Hepatocyte (in vitro differentiated cells): ENCODE results near the gene SLC13A5. TPM values are rescaled to one million over a fixed set of nuclear protein-coding genes. Genes with fewer than 3 reads are reported as not detected.

Experiments used
- DNase-seq: peaks from one replicate; pipeline ENCODE4 v3.0.0-alpha.2; 2016; ENCODE audit warnings: low spot score
- H2AFZ ChIP-seq: fragments of 200-600 bp; sonication (generic); 2 replicates; pipeline ENCODE4 v1.6.0; 2016; ENCODE audit warnings: antibody characterized with exemption, mild to moderate bottlenecking
- H3K27ac ChIP-seq: fragments of 200-600 bp; sonication (generic); 2 replicates; pipeline ENCODE4 v1.5.1; 2016; ENCODE audit warnings: mild to moderate bottlenecking
- H3K27me3 ChIP-seq: fragments of 200-600 bp; sonication (generic); 2 replicates; pipeline ENCODE4 v1.6.1; 2016
- H3K36me3 ChIP-seq: fragments of 200-600 bp; sonication (generic); replicated peaks from 2 replicates; pipeline ENCODE4 v1.5.1; 2016; ENCODE audit warnings: low read depth; ENCODE audit not compliant: insufficient read depth
- H3K4me1 ChIP-seq: fragments of 200-600 bp; sonication (generic); 2 replicates; pipeline ENCODE4 v1.5.1; 2016; ENCODE audit warnings: mild to moderate bottlenecking, moderate library complexity; ENCODE audit not compliant: insufficient read depth
- H3K4me2 ChIP-seq: fragments of 200-600 bp; sonication (generic); 2 replicates; pipeline ENCODE4 v1.6.0; 2016
- H3K4me3 ChIP-seq: fragments of 200-600 bp; sonication (generic); 2 replicates; pipeline ENCODE4 v1.5.1; 2016; ENCODE audit warnings: mild to moderate bottlenecking
- H3K79me2 ChIP-seq: fragments of 200-600 bp; sonication (generic); 2 replicates; pipeline ENCODE4 v1.6.0; 2017; ENCODE audit warnings: mild to moderate bottlenecking
- H3K9me2 ChIP-seq: fragments of 200-600 bp; sonication (generic); replicated peaks from 2 replicates; pipeline ENCODE4 v1.6.0; 2017; ENCODE audit warnings: mild to moderate bottlenecking; ENCODE audit not compliant: insufficient read depth
- H3K9me3 ChIP-seq: fragments of 200-600 bp; sonication (generic); 2 replicates; pipeline ENCODE4 v1.5.1; 2016; ENCODE audit warnings: low read depth, mild to moderate bottlenecking
- H4K20me1 ChIP-seq: fragments of 200-600 bp; sonication (generic); 2 replicates; pipeline ENCODE4 v1.6.0; 2016; ENCODE audit warnings: mild to moderate bottlenecking; ENCODE audit not compliant: insufficient read depth, poor library complexity, severe bottlenecking
- EZH2 ChIP-seq: fragments of 200-600 bp; sonication (generic); IDR thresholded peaks from 2 replicates; pipeline ENCODE4 v1.6.1; 2016; ENCODE audit warnings: antibody characterized with exemption, mild to moderate bottlenecking, borderline replicate concordance
- EZH2phosphoT487 ChIP-seq: fragments of 200-600 bp; sonication (generic); IDR thresholded peaks from one replicate; pipeline ENCODE4 v1.6.1; 2018; ENCODE audit warnings: antibody characterized with exemption, mild to moderate bottlenecking, low read depth, moderate library complexity; ENCODE audit not compliant: unreplicated experiment, severe bottlenecking
- WGBS: methylation state at CpG from one replicate; pipeline ENCODE4 v1.1.6; 2016; ENCODE audit warnings: low lambda C conversion rate; ENCODE audit errors: missing lambda C conversion rate; 5-methylcytosine and 5-hydroxymethylcytosine counted together
- polyA plus RNA-seq: library from polyadenylated mRNA; unstranded; fragments of >200 nt; fragmentation: Nextera tagmentation; extraction: Ambion mirVana; gene quantifications from 2 replicates; pipeline ENCODE4 v1.2.1, GENCODE V29; 2016
- total RNA-seq: library from RNA; depleted of rRNA; stranded (reverse); fragments of >200 nt; gene quantifications from 2 replicates; pipeline ENCODE4 v1.2.3, GENCODE V29; 2014
- TF ChIP-seq, protein P1 (sequence below): fragments of 200-600 bp; sonication (generic); IDR thresholded peaks from 2 replicates; pipeline ENCODE4 v1.5.1; 2016; ENCODE audit warnings: antibody characterized with exemption, mild to moderate bottlenecking; ENCODE audit not compliant: poor library complexity

Gene SLC13A5
- total and polyA plus RNA-seq, 2 experiments from 2014 or later, result 7.3 to 18.5 TPM

DNA sequence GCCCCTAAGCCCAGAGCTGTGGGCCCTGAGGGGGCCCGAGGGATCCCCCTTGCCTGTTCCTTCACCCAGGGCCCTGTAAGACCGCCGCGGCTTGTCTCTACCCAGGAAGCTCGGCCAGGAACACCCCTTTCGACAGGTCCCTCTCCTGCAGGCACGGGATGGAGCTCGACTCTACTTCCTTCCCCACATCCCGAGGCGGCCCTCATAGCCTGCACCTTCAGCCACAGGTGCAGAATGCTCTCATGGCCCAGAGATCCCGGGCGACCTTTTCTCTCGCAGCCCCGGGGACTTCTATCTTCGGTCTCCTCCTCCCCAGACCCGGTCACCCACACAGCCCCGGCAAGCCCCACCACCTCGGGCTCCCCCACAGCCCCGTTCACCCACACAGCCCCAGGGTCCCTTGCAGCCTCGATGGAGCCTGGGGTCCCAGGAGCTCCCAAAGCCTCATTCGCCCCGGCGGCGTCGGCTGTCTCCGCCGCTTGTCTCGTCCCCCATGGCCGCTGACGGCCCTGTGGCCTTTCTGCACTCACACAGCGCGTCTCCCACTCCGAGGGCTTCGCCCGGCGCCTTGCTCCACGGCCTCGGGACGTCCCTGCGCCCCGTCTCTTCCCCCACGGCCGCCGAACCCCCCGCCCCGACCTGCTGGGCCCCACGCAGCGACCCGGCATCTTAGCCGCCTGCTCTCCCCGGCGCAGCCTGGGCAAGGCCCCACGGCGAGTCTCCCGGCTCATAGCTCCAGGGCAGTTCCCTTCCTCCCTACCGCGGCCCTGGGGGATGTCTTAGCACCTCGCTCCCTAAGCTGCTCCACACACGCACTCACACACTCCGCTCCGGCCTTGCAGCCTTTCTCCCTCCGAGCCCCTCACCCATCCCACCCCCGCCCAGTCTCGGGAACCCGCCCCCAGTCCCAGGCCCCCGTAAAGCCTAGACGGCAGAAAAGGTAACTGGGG is 73.3 kb downstream of the SLC13A5 start:
- peak; percentile 75 for DNase-seq
- no peaks in the 10 kb centered on the region for H3K36me3 ChIP-seq
- H3K9me2 ChIP-seq, result no peaks in the 10 kb centered on the region
- H3K4me3 ChIP-seq, result peak overlapping the region; percentile 83
- WGBS, result 5% methylated on average over 25 of the region's 67 CpGs
- H3K4me1 ChIP-seq, result peaks cover 7% of the 10 kb centered on the region
- H3K27me3 ChIP-seq, result no peaks in the 10 kb centered on the region
- TF ChIP-seq EZH2phosphoT487, result no peak
- TF ChIP-seq EZH2, result no peak
- TF ChIP-seq, protein P1, sequence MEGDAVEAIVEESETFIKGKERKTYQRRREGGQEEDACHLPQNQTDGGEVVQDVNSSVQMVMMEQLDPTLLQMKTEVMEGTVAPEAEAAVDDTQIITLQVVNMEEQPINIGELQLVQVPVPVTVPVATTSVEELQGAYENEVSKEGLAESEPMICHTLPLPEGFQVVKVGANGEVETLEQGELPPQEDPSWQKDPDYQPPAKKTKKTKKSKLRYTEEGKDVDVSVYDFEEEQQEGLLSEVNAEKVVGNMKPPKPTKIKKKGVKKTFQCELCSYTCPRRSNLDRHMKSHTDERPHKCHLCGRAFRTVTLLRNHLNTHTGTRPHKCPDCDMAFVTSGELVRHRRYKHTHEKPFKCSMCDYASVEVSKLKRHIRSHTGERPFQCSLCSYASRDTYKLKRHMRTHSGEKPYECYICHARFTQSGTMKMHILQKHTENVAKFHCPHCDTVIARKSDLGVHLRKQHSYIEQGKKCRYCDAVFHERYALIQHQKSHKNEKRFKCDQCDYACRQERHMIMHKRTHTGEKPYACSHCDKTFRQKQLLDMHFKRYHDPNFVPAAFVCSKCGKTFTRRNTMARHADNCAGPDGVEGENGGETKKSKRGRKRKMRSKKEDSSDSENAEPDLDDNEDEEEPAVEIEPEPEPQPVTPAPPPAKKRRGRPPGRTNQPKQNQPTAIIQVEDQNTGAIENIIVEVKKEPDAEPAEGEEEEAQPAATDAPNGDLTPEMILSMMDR, result no peak
- no peaks in the 10 kb centered on the region for H3K9me3 ChIP-seq
- H4K20me1 ChIP-seq, result no peaks in the 10 kb centered on the region
- H3K79me2 ChIP-seq, result peaks cover 64% of the 10 kb centered on the region
- peak overlapping the region; percentile 99 for H3K4me2 ChIP-seq
- H3K27ac ChIP-seq, result peak overlapping the region; percentile 97
- H2AFZ ChIP-seq, result peak overlapping the region; percentile 92

- H3K27ac ChIP-seq, result peak overlapping the region; percentile 97
- DNase-seq, result peak; percentile 20
- H3K9me3 ChIP-seq, result no peaks in the 10 kb centered on the region
- H2AFZ ChIP-seq, result peak overlapping the region; percentile 92
- no peaks in the 10 kb centered on the region for H3K9me2 ChIP-seq
- H3K4me1 ChIP-seq, result peaks cover 7% of the 10 kb centered on the region
- peaks cover 61% of the 10 kb centered on the region for H3K79me2 ChIP-seq
- H3K36me3 ChIP-seq, result no peaks in the 10 kb centered on the region
- H4K20me1 ChIP-seq, result no peaks in the 10 kb centered on the region
- peak overlapping the region; percentile 99 for H3K4me2 ChIP-seq
- WGBS, result 62% methylated on average over 15 of the region's 15 CpGs
- TF ChIP-seq, protein P1, result no peak
- no peak for TF ChIP-seq EZH2phosphoT487
- TF ChIP-seq EZH2, result no peak
- H3K4me3 ChIP-seq, result peak overlapping the region; percentile 83
- no peaks in the 10 kb centered on the region for H3K27me3 ChIP-seq
Observed at GRCh38 chr17:6639014-6639585, 74.1 kb downstream of the SLC13A5 start.

DNA sequence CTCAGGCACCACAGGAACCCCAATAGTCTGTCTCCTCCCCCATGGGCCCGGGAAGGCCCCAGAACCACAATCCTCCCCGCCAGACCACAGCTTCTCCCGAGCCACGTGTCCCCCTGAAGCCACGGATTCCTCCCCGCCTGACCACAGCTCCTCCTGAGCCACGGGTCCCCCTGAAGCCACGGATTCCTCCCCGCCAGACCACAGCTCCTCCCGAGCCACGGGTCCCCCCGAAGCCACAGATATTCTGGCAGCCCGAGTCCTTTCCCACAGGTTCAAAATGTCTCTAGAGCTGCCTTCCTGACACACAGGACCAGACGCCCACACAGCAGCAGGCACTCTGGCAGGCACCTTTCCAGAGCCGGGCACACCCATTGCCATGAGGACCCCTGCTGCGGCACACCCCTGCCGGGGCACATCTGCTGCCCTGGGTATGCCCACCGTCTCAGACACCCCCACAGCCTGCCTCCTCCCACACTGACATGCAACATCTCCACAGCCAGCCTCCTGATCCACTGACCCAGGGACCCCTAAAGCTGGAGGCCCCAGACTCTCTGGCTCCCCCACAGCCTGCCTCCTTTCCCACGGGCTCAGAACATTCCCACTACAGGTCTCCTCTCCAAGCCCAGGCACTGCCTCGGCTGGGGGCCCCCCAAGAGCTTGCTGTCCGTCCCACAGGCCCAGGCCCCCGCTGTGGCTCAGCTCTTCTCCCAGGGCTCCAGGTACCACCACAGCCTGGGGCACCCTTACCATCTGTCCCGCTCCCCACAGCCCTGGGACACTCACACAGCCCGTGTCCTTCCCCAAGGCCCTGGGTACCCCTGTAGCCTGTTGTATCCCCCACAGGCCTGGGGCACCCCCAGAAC is 74.9 kb downstream of the SLC13A5 start:
- peaks cover 7% of the 10 kb centered on the region for H3K4me1 ChIP-seq
- H3K27ac ChIP-seq, result no peak overlapping the region
- H4K20me1 ChIP-seq, result no peaks in the 10 kb centered on the region
- no peak overlapping the region for H2AFZ ChIP-seq
- peaks cover 5% of the 10 kb centered on the region for H3K36me3 ChIP-seq
- no peaks in the 10 kb centered on the region for H3K9me2 ChIP-seq
- no peaks in the 10 kb centered on the region for H3K9me3 ChIP-seq
- peak overlapping the region; percentile 99 for H3K4me2 ChIP-seq
- WGBS, result 97% methylated on average over 24 of the region's 24 CpGs
- TF ChIP-seq, protein P1, result no peak
- no peak for TF ChIP-seq EZH2
- TF ChIP-seq EZH2phosphoT487, result no peak
- no peak overlapping the region for H3K4me3 ChIP-seq
- H3K27me3 ChIP-seq, result no peaks in the 10 kb centered on the region
- peaks cover 56% of the 10 kb centered on the region for H3K79me2 ChIP-seq
- no peak for DNase-seq
